ENCODE results near the gene PSMD2.
"Not testable (repeated sequence)": the region's sequence is repeated elsewhere in the genome, so short reads cannot be mapped to it uniquely, and the experiment has no call there.

The PSMD2 gene

GRCh38 chr3:184259396-184259877 lies 39.6 kb upstream of the PSMD2 start:
- H3K4me3 ChIP-seq (ENCODE audit: low read length): no peak overlapping the region
- no peak for TF ChIP-seq CTCF (conservative IDR thresholded peaks at IDR 0.05; ENCODE audit: low read length)
- no peak for DNase-seq (ENCODE audit: low read depth)

GRCh38 chr3:184259878-184260723 lies 38.9 kb upstream of the PSMD2 start:
- no peak for DNase-seq (ENCODE audit: low read depth)
- peak overlapping the region; percentile 46 for H3K4me3 ChIP-seq (ENCODE audit: low read length)
- no peak for TF ChIP-seq CTCF (conservative IDR thresholded peaks at IDR 0.05; ENCODE audit: low read length)

- TF ChIP-seq CTCF (conservative IDR thresholded peaks at IDR 0.05; ENCODE audit: low read length): no peak
- DNase-seq (ENCODE audit: low read depth): no peak
Measured at GRCh38 chr3:184260724-184261269, 38.2 kb upstream of the PSMD2 start.

GRCh38 chr3:184261270-184261853 lies 37.7 kb upstream of the PSMD2 start, which contains the start of gene CAMK2N2:
TSS of gene CAMK2N2 (minus strand) at chr3:184261553. CDS start at chr3:184261285, 268 bp downstream.
- H3K4me3 ChIP-seq (ENCODE audit: low read length): peak within 1 kb of the TSS; percentile 51
- DNase-seq (ENCODE audit: low read depth): peak; percentile 25
- TF ChIP-seq CTCF (conservative IDR thresholded peaks at IDR 0.05; ENCODE audit: low read length): no peak

More at GRCh38 chr3:184260724-184261269, 38.2 kb upstream of the PSMD2 start:
- peak overlapping the region; percentile 46 for H3K4me3 ChIP-seq (ENCODE audit: low read length)

- no peak for TF ChIP-seq CTCF (conservative IDR thresholded peaks at IDR 0.05; ENCODE audit: low read length)
- no peak for DNase-seq (ENCODE audit: low read depth)
- peak overlapping the region; percentile 51 for H3K4me3 ChIP-seq (ENCODE audit: low read length)
Measured at GRCh38 chr3:184261854-184262763, 36.9 kb upstream of the PSMD2 start.

GRCh38 chr3:184262764-184263179 lies 36.3 kb upstream of the PSMD2 start:
- no peak for DNase-seq (ENCODE audit: low read depth)
- H3K4me3 ChIP-seq (ENCODE audit: low read length): no peak overlapping the region
- TF ChIP-seq CTCF (conservative IDR thresholded peaks at IDR 0.05; ENCODE audit: low read length): no peak

- not testable (repeated sequence) for DNase-seq (ENCODE audit: low read depth); H3K4me3 ChIP-seq (ENCODE audit: low read length)
Measured at GRCh38 chr3:184267249-184267648, 31.8 kb upstream of the PSMD2 start.

Data from AG10803 (cell line).